ENCODE measurements around the gene ZNF346. TPM values are rescaled to one million over a fixed set of nuclear protein-coding genes. Genes with fewer than 3 reads are reported as not detected.

Gene ZNF346
- total and polyA plus RNA-seq, 8 donors, result 4.5 to 10.4 (median 7.6) TPM

DNA sequence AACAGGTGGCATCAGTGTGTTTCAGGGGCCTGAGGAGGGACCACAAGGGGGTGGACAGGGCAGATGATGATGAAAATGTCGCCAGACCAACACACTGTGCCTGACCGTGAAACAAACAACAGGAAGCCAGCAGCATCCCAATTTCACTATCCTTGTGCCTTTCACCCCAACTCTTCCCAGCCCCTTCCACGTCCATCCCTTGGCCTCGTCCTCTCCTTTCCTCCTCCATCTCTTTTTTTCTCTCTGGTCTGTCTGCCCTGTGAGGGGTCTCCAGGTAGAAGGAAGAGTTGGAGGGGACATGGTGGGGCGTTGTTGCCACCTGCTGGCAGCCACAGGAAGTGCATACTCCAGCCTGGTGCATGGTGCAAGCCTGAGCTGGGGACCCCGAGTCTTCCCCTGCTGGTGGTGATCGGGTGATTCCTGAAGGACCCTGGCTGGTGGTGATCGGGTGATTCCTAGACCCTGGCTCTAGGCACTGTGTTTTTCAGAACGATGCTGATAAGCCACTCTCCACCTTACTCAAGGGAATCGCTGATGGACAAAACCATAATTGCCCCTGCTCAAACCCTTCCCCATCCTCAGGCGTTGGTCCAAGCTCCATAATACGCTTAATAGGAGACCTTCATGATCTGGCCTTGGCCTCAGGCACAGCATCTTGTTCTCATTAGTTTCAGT is 89.4 kb downstream of the ZNF346 start:
- H3K36me3 ChIP-seq, result no peaks in the 10 kb centered on the region
- intact Hi-C loops (cut with DNase I), result loop anchor here in 2 of 3 donors (5.0 to 10.0 kb wide), 2 partner anchors 40 to 193 kb away; partner anchors contain the start of genes PRELID1 (in 1 of the 2) and RAB24 (in 1 of the 2)
- no peaks in the 10 kb centered on the region for H3K9me3 ChIP-seq
- peak in 4 of 6 donors; percentile 64 to 83 (median 74) for DNase-seq
- WGBS, 2 donors, result 18 to 19% methylated on average over 12 of the region's 12 CpGs
- H3K4me3 ChIP-seq, result no peak overlapping the region
- TF ChIP-seq, protein P1, sequence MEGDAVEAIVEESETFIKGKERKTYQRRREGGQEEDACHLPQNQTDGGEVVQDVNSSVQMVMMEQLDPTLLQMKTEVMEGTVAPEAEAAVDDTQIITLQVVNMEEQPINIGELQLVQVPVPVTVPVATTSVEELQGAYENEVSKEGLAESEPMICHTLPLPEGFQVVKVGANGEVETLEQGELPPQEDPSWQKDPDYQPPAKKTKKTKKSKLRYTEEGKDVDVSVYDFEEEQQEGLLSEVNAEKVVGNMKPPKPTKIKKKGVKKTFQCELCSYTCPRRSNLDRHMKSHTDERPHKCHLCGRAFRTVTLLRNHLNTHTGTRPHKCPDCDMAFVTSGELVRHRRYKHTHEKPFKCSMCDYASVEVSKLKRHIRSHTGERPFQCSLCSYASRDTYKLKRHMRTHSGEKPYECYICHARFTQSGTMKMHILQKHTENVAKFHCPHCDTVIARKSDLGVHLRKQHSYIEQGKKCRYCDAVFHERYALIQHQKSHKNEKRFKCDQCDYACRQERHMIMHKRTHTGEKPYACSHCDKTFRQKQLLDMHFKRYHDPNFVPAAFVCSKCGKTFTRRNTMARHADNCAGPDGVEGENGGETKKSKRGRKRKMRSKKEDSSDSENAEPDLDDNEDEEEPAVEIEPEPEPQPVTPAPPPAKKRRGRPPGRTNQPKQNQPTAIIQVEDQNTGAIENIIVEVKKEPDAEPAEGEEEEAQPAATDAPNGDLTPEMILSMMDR (IDR thresholded peaks at IDR 0.05), result peak; percentile 76 to 92 (median 86)
- ATAC-seq, result peak; percentile 41 to 63 (median 60)
- H3K27ac ChIP-seq, result no peak overlapping the region
- no peaks in the 10 kb centered on the region for H3K4me1 ChIP-seq
- H3K27me3 ChIP-seq, result no peaks in the 10 kb centered on the region
- no peak for FAIRE-seq

DNA sequence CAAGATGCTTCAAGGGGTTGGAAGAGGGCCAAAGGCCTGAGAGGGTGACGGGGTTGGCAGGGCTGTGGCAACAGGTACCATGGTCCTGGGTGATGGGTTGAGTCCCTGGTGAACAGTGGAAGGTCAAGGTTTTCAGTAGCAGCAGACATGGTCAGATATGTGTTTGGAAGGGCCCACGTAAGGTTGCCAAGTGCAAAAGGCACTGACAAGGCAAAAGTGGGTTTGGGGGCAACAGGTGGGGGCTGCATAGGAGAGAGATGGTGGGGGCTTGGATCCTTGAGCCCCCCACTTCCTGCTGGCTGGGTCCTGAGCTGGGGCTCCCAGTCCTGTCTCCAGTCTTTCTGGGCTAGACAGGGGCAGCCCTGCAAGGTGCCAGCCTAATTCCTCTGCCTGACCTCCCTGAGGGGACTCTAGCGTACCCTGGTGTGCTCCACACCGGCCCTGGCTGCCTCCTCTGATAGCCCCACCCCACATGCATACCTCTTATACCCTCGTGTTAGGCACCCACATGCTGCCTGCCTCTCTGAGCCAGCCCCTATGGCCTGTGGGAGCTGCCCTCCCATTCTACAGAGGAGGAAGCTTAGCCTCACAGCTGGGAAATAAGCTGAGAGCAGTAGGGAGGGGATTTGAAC is 90.2 kb downstream of the ZNF346 start:
- ATAC-seq (no peak), DNase-seq (peak in 1 of 6 donors; percentile 47), FAIRE-seq (no peak)
- intact Hi-C loops (cut with DNase I), result loop anchor here in 2 of 3 donors (5.0 to 10.0 kb wide), 2 partner anchors 40 to 192 kb away; partner anchors contain the start of genes PRELID1 (in 1 of the 2) and RAB24 (in 1 of the 2)
- Histone ChIP-seq H3K27ac (no peak overlapping the region), H3K4me1 (peaks cover 0 to 3% (median 0%) of the 10 kb centered on the region in 3 donors), H3K9me3 (no peaks in the 10 kb centered on the region), H3K36me3 (no peaks in the 10 kb centered on the region), H3K4me3 (no peak overlapping the region), H3K27me3 (no peaks in the 10 kb centered on the region)
- WGBS, 2 donors, result 54 to 59% methylated on average over 5 of the region's 5 CpGs
- TF ChIP-seq, protein P1 (IDR thresholded peaks at IDR 0.05), result no peak

DNA sequence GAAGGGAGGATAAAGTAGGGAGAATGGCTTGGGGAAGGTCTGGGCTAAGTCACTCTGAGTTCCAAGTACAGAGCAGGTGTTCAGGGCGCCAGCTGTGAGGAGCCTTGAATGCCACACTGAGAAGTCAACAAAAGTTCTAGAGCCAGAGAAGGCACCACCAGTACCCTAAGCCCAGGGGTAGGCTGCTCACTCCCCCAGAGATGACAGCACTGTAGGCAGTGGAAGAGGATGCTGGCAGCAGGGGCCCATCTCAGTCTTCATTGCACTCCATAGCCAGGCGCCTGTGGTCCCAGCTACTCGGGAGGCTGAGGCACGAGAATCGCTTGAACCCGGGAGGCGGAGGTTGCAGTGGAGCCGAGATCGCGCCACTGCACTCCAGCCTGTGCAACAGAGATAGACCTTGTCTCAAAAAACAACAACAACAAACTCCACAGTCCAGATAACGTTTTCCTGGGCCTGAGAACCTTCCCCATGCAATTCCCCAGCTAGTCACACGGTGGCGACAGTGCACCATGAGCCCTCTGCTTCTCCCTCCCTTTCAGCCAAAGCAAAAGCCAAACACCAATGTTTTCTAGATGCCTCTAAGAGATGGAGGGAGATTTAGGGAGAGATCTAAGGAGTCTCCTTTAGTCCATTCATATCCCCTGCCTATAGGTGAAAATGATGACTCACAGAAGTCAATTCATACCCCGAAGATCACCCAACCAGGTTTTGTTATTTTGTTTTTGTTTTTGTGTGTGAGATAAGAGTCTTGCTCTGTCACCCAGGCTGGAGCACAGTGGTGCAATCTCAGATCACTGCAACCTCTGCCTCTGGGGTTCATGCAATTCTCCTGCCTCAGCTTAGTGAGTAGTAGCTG is 91.3 kb downstream of the ZNF346 start:
- H3K36me3 ChIP-seq, result no peaks in the 10 kb centered on the region
- peak; percentile 56 to 88 (median 78) for DNase-seq
- H3K27ac ChIP-seq, result no peak overlapping the region
- no peaks in the 10 kb centered on the region for H3K9me3 ChIP-seq
- TF ChIP-seq, protein P1 (IDR thresholded peaks at IDR 0.05), result peak; percentile 91 to 99 (median 96)
- H3K27me3 ChIP-seq, result no peaks in the 10 kb centered on the region
- intact Hi-C loops (cut with DNase I), result loop anchor here in 2 of 3 donors (5.0 to 10.0 kb wide), 2 partner anchors 41 to 191 kb away; partner anchors contain the start of genes PRELID1 (in 1 of the 2) and RAB24 (in 1 of the 2)
- H3K4me1 ChIP-seq, result peaks cover 0 to 3% (median 0%) of the 10 kb centered on the region in 3 donors
- ATAC-seq, result peak; percentile 54 to 83 (median 77)
- 16 to 17% methylated on average over 14 of the region's 14 CpGs for WGBS, 2 donors
- no peak for FAIRE-seq
- H3K4me3 ChIP-seq, result no peak overlapping the region

DNA sequence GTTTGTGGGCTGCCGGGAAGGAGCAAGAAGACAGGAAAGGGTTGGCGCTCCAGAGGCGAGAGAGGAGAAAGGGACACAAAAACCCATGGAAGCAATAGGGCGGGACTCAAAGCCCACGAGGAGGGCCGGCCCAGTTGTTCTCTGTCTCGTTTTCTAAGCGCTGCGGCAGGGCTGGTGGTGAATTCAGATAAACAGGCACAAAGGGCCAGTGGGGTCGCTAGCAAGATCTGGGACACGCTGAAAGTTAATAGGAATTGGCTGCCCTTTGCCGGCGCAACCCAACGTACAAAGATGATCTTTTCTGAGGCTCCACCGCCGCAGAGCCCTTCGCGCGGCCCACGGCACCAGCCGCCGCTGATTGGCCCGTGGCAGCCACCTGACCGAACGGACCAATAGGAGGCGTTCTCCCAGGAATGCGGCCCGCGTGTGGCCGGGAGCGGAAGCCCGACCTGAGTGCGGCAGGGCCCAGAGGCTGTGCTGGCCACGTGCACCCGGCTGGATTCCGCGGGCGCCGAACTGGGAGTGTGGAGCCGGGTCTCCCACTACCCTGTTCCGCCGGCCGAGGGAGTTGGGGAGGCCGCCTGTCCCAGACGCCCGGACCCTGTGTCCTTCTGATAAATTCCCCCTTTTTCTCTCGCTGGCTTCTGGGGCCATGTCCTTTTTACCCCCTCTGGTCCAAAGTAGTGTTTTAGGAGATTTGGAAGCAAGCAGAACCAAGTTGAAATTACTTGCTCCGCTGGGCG is 94.3 kb downstream of the ZNF346 start:
- Histone ChIP-seq H3K9me3 (no peaks in the 10 kb centered on the region), H3K27ac (peak overlapping the region in 3 of 4 donors; percentile 2 to 25 (median 15)), H3K4me1 (peaks cover 0 to 3% (median 0%) of the 10 kb centered on the region in 3 donors), H3K27me3 (no peaks in the 10 kb centered on the region), H3K4me3 (peak overlapping the region in 2 of 4 donors; percentile 1 to 38), H3K36me3 (no peaks in the 10 kb centered on the region)
- 23 to 28% methylated on average over 46 to 49 of the region's 49 CpGs for WGBS, 2 donors
- DNase-seq (peak; percentile 83 to 94 (median 86)), FAIRE-seq (no peak), ATAC-seq (peak; percentile 95 to 97 (median 96))
- TF ChIP-seq, protein P1 (IDR thresholded peaks at IDR 0.05), result no peak
- intact Hi-C loops (cut with DNase I), result loop anchor here in 1 of 3 donors (10.0 kb wide), 1 partner anchor 188 kb away; the partner anchor contains the start of genes PRELID1 and RAB24

All from pancreas (tissue), 10 donors.